HepG2 (cell line): Measurements from ENCODE around the gene RASGRP1. TPM values are rescaled to one million over a fixed set of nuclear protein-coding genes. Genes with fewer than 3 reads are reported as not detected.

ENCODE experiments used
- ATAC-seq: fragments of 200-7000 bp; cut with Tn5 transposase; 3 replicates; pipeline ENCODE4 v1.9.1; 2020; ENCODE audit warnings: mild to moderate bottlenecking, moderate library complexity
- BruUV-seq: library from RNA; stranded (reverse); fragments of 400-500 nt; replicated peaks from 2 replicates; lab custom pipeline; 2021; lab: Mats Ljungman, UMichigan
- CTCF ChIA-PET: fragments of 300-600 bp; formaldehyde crosslinking; extraction: SDS; loops from one replicate; lab custom pipeline; 2021; ENCODE audit warnings: low total read pairs, inconsistent platforms, low intra/inter-chr PET ratio; lab: Yijun Ruan, JAX
- POLR2A ChIA-PET: fragments of 350-600 bp; sonication (Branson Sonifier 250); formaldehyde crosslinking; loops from one replicate; lab custom pipeline; 2020; ENCODE audit warnings: antibody characterized with exemption, inconsistent platforms; lab: Yijun Ruan, JAX
- DNase-seq: peaks from one replicate; pipeline ENCODE4 v3.0.0-alpha.2; 2015; ENCODE audit warnings: low spot score
- FAIRE-seq: peaks from 3 replicates; lab custom pipeline; 2011; peaks lifted over from hg19 to GRCh38; lab: Jason Lieb, UNC
- H2AFZ ChIP-seq: one replicate; pipeline ENCODE4 v1.6.1; 2011; ENCODE audit warnings: low read length, inconsistent platforms
- H3K27ac ChIP-seq: fragments of 300-600 bp; 3 replicates; pipeline ENCODE4 v1.8.0; 2011; ENCODE audit warnings: mixed run types, mild to moderate bottlenecking, mixed read lengths, low read length, inconsistent platforms; ENCODE audit not compliant: insufficient read depth; ENCODE audit errors: extremely low read length
- H3K27me3 ChIP-seq, 2 experiments: fragments of 200-600 bp in 1 of 2; 2 replicates in 1 of 2; 3 replicates in 1 of 2; pipeline versions ENCODE4 v1.6.0 to v1.8.0; 2011; ENCODE audit warnings: low read length in 2 of 2, mild to moderate bottlenecking in 2 of 2, moderate library complexity in 2 of 2, inconsistent platforms in 1 of 2; ENCODE audit not compliant: insufficient read depth in 2 of 2, control insufficient read depth in 1 of 2
- H3K36me3 ChIP-seq, 2 experiments: fragments of 200-600 bp in 1 of 2; replicated peaks in 1 of 2; 2 replicates in 1 of 2; 3 replicates in 1 of 2; pipeline versions ENCODE4 v1.5.1 to v1.8.0; 2011; ENCODE audit warnings: low read length in 2 of 2, inconsistent platforms in 1 of 2; ENCODE audit not compliant: insufficient read depth in 2 of 2, control insufficient read depth in 1 of 2
- H3K4me1 ChIP-seq: 2 replicates; pipeline ENCODE4 v1.5.1; 2012; ENCODE audit warnings: low read length, inconsistent platforms; ENCODE audit not compliant: insufficient read depth
- H3K4me2 ChIP-seq: 2 replicates; pipeline ENCODE4 v1.6.0; 2011; ENCODE audit warnings: low read depth, low read length, inconsistent platforms
- H3K4me3 ChIP-seq, 3 experiments: fragments of 200-600 bp in 1 of 3; sonication (generic), shearing (Covaris generic) in 1 of 3; replicated peaks in 1 of 3; 2 replicates each; pipeline ENCODE4 v1.5.1; 2011 to 2016; ENCODE audit warnings: low read length in 3 of 3, inconsistent platforms in 2 of 3, low read depth in 2 of 3, mild to moderate bottlenecking in 2 of 3, control low read depth in 1 of 3, mixed read lengths in 1 of 3; ENCODE audit not compliant: insufficient read depth in 1 of 3
- H3K79me2 ChIP-seq: one replicate; pipeline ENCODE4 v1.6.1; 2011; ENCODE audit warnings: low read length, inconsistent platforms; ENCODE audit not compliant: insufficient read depth
- H3K9ac ChIP-seq: 2 replicates; pipeline ENCODE4 v1.6.0; 2011; ENCODE audit warnings: mild to moderate bottlenecking, low read depth, low read length, inconsistent platforms; ENCODE audit not compliant: insufficient read depth
- H3K9me3 ChIP-seq: 2 replicates; pipeline ENCODE4 v1.5.1; 2012; ENCODE audit warnings: mild to moderate bottlenecking, low read length
- H4K20me1 ChIP-seq: 2 replicates; pipeline ENCODE4 v1.6.0; 2011; ENCODE audit warnings: inconsistent platforms, mild to moderate bottlenecking, low read length, moderate library complexity; ENCODE audit not compliant: insufficient read depth
- ARNT ChIP-seq: fragments of 450-650 bp; IDR thresholded peaks from 2 replicates; pipeline ENCODE4 v1.6.1; 2017
- KDM1A ChIP-seq: IDR thresholded peaks from 2 replicates; pipeline ENCODE4 v1.6.1; 2016; ENCODE audit warnings: missing compliant biosample characterization
- MAFF ChIP-seq: IDR thresholded peaks from 2 replicates; pipeline ENCODE4 v1.6.1; 2011; ENCODE audit warnings: low read depth, low read length, improper control_type of control experiment
- MAFK ChIP-seq, 2 experiments: IDR thresholded peaks in 1 of 2; conservative IDR thresholded peaks in 1 of 2; 2 replicates each; pipeline ENCODE4 v1.6.1; 2011; ENCODE audit warnings: improper control_type of control experiment in 2 of 2, low read length in 2 of 2
- NFKB2 ChIP-seq: sonication (generic); formaldehyde crosslinking; IDR thresholded peaks from 2 replicates; pipeline ENCODE4 v1.4.0; 2020; ENCODE audit warnings: missing genetic modification reagents, borderline replicate concordance
- ONECUT2 ChIP-seq: sonication (generic); formaldehyde crosslinking; IDR thresholded peaks from 2 replicates; pipeline ENCODE4 v1.4.0; 2020; ENCODE audit warnings: missing genetic modification reagents
- SIX1 ChIP-seq: sonication (generic); formaldehyde crosslinking; IDR thresholded peaks from 2 replicates; pipeline ENCODE4 v1.4.0; 2020; ENCODE audit warnings: missing genetic modification reagents, borderline replicate concordance
- ZBTB10 ChIP-seq: sonication (generic); formaldehyde crosslinking; IDR thresholded peaks from 2 replicates; pipeline ENCODE4 v1.4.0; 2020; ENCODE audit warnings: missing genetic modification reagents, borderline replicate concordance
- ZNF160 ChIP-seq: sonication (generic); formaldehyde crosslinking; IDR thresholded peaks from 2 replicates; pipeline ENCODE4 v1.8.0; 2022; ENCODE audit warnings: mild to moderate bottlenecking, inconsistent platforms, missing genetic modification reagents
- WGBS: methylation state at CpG from one replicate; pipeline ENCODE4 v1.1.6; 2017; ENCODE audit warnings: low lambda C conversion rate; 5-methylcytosine and 5-hydroxymethylcytosine counted together
- in situ Hi-C: cut with HindIII; loops from 2 replicates; pipeline ENCODE4 v1.10.0; 2017; ENCODE audit warnings: low pct_unique_long_range_greater_than_20kb; ENCODE audit not compliant: extremely low pct_ligation_motif_present
- intact Hi-C: fragments of 100-400 bp; cut with micrococcal nuclease; formaldehyde crosslinking; loops from one replicate; pipeline ENCODE4 v1.10.0; 2022; ENCODE audit not compliant: unreplicated experiment
- polyA plus RNA-seq, 8 experiments: library from polyadenylated mRNA; depleted of rRNA in 3 of 8; stranded (reverse) in 7 of 8; unstranded in 1 of 8; fragments of >200 nt; fragmentation: Illumina TruSeq in 4 of 8; extraction: Trizol in 4 of 8; gene quantifications; 2 replicates each; pipeline versions ENCODE4 v1.2.1 to v1.2.3, GENCODE V29; 2011 to 2016; ENCODE audit warnings: low read depth in 4 of 8, missing spikeins in 1 of 8, mixed read lengths in 1 of 8; ENCODE audit not compliant: insufficient read depth in 1 of 8
- total RNA-seq, 5 experiments: library from RNA; depleted of rRNA; stranded (reverse); fragments of >200 nt; fragmentation: Illumina TruSeq; extraction: Trizol; gene quantifications; 2 replicates each; pipeline ENCODE4 v1.2.3, GENCODE V29; 2016; ENCODE audit warnings: low read depth in 1 of 5

Gene RASGRP1
- total and polyA plus RNA-seq, 2 of the 13 experiments (the other 11 are each of a cell fraction or from before 2014, with no cell fraction given): 0.07 TPM; not detected in 1

- TF ChIP-seq ONECUT2 (CRISPR knock-in tag) (no peak), ZBTB10 (CRISPR knock-in tag) (no peak), KDM1A (CRISPR knock-in tag) (no peak), SIX1 (no peak), ARNT (no peak)
- TF ChIP-seq, all 625 proteins: peak for 0
Observed at GRCh38 chr15:38613085-38613484, 48.5 kb upstream of the RASGRP1 start (continued).

- CTCF ChIA-PET: no interaction called here
Observed at GRCh38 chr15:38612159-38612863, 47.7 kb upstream of the RASGRP1 start.

More at GRCh38 chr15:38612159-38612863, 47.7 kb upstream of the RASGRP1 start:
- TF ChIP-seq MAFF (0 out of 2 replicates have a peak, but pooled peaks have one; percentile 28), MAFK (conservative IDR thresholded peaks at IDR 0.05 in 1 of 2, IDR thresholded peaks at IDR 0.05 in 1 of 2; ENCODE audit: low read length in 2 of 2) (peak in 1 of 2 experiments; percentile 49; a peak in 2 of 4 replicates), ZNF160 (CRISPR knock-in tag) (no peak), NFKB2 (CRISPR knock-in tag) (no peak)
- intact Hi-C loops (no loop called here), in situ Hi-C loops (no loop called here)
- 7% methylated on average over 6 of the region's 6 CpGs for WGBS
- Histone ChIP-seq H3K9ac (no peak overlapping the region), H2AFZ (no peak overlapping the region), H3K27me3 (peaks cover 2 to 14% of the 10 kb centered on the region in 2 experiments; a peak in 2 of 5 replicates), H4K20me1 (no peaks in the 10 kb centered on the region), H3K36me3 (no peaks in the 10 kb centered on the region), H3K27ac (no peak overlapping the region), H3K9me3 (no peaks in the 10 kb centered on the region), H3K4me3 (no peak overlapping the region), H3K79me2 (no peaks in the 10 kb centered on the region), H3K4me1 (no peaks in the 10 kb centered on the region), H3K4me2 (no peak overlapping the region)
- no peak for DNase-seq
- no peak for ATAC-seq
- BruUV-seq: no TSS peak
- POLR2A ChIA-PET: no interaction called here
- no peak for FAIRE-seq
